Right hindlimb (tissue), 1 donor: ENCODE measurements around the gene GAB3.
"Not testable (repeated sequence)": the region's sequence is repeated elsewhere in the genome, so short reads cannot be mapped to it uniquely, and the experiment has no call there.

Experiments
- DNase-seq: peaks from one replicate; pipeline ENCODE4 v3.0.0-alpha.2; 2018

The GAB3 gene

DNA sequence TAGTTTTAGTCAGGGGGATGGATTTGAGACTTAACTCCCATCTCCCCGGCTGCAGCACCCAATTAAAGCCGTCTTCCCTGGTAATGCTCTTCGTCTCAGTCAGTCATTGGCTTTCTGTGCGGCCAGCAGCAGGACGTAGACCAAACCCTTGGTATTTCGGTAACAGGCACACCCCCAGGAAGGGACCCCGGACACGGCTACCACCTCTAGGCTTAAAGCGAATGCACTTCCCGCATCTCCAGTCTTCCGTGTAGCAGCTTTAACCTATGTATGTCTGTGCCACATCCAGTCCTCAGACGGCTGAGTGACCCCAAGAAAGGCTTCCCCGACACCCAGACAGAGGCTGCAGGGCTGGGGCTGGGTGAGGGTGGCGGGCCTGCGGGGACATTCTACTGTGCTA lies 96.0 kb downstream of the GAB3 start:
- no peak for DNase-seq

DNA sequence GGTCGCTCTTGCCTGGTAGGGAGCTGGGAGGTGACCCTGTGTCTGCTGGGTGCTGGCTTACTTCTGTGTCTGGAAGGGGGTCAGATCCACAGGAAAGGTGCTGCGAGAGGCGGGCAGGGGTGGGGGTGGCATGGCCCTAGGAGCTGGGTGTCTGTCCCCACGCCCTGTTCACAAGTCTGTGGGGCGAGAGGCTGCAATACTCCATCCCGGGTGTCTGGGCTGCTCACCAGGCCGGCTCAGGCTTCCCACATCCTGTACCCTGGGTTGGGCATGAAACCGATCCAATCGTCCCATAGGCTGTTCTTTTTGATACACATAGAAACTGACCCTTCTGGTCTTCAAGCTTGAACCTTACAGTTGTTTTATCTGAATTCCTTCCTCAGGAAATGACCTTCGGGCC lies 96.5 kb downstream of the GAB3 start:
- no peak for DNase-seq

GRCh38 chrX:154653413-154653812 lies 97.5 kb downstream of the GAB3 start, which contains the start of gene CTAG2:
TSS of gene CTAG2 (minus strand) at chrX:154653579. CDS start at chrX:154653515, 64 bp downstream.
- not testable (repeated sequence) for DNase-seq

DNA sequence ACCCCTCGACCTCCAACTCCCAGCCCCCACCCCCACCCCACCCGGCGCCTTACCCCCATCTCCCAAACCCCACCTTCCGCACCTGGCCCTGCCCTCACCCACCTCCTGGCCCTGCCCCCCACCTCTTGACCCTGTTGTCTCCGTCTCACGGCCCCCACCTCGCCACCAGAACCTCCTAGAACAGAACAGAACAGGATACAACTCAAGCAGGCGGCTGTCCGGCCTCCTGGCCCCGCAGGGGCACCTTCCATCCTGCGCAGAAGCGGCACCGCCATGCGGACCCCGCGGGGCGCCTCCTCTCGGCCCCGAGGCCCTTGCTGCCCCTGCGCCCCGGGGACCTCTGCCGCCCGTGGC lies 97.9 kb downstream of the GAB3 start:
- DNase-seq, result no peak

DNA sequence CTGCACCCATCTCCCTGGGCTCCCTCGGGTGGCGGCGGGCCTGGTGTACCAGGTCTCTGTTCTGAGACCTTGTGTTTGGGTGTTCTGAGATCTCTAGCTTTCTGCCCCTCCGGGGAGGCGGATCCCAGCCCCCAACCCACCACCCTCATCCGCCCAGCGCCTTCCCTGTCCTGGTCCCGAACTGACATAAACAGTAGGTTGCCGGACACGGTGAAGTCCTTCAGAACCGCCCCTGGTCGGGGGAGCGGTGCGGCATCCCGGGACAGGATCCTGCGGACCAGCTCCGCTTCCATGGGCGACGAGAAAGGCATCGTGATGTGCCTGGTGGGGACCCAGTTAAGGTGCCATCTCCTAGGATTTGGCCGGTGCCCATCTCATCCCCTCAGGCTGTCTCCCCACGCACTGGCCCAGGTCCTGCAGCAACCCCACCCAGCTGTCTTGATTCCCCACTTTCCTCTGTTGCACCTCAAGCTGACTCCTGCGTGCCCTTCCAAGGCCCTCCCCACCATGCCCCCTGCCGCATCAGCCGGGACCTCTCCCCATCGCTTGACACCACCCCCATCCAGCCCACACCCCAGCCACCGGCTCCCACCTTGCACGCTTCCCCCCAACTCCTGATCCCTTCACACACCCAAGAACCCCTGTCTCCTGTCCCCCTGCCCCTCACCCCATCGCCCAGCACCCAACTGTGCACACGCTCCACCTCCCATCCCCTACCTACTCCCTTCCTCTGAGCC lies 98.4 kb downstream of the GAB3 start:
- no peak for DNase-seq

- DNase-seq, result no peak
These were observed 100.7 kb downstream of the GAB3 start for GRCh38 chrX:154650221-154650510.

DNA sequence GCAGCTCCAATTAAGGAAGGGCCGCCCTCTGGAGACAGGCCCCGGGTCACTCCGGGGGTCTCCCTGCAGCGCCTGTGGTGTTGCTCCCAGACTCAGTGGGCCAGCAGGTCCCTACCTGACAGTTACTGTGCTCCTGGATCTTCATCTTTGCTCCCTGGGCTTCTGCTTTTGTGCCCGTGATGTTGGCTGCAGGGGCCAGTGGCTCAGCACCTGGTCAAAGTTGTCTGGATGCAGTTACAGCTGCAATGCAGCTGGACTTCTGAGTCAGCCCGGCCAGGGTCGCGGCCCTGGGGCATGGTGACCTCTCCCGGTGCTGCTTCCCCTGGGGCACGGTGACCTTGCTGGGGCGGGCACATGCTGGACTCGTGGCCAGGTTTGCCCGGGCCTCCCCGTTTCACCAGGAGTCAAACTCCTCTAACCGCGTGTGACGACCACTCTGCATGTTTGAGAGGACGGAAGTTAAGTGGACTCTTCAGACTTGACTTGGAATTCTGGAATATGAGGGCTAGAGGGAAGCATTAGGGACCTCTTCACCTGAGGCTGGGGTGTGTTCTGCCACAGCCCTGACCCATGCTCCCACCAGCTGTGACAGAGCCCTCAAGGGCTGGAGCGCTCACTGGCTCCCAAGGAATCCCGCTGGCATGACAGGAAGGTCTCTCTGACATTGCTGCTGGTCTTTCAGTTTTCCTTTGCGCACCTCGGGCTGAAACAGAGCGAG lies 101.2 kb downstream of the GAB3 start:
- no peak for DNase-seq

DNA sequence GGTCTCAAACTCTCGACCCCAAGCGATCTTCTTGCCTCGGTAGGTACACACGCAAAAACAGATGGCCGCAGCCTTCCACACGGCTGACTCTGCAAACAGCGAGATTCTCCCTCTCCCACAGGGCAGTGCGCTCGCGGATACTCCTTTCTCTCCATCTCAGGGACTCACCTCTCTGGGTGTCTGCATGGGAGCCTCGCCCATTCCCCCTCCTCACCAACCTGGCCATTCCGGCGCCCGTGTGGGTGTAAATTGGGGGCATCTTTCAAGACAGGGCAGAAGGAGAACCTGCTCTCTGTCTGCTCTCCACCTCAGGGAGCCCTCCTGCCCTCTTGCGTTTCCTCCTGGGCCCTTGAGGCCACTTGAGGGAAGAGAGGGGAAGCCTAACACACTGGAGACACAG lies 101.9 kb downstream of the GAB3 start:
- DNase-seq, result no peak

DNA sequence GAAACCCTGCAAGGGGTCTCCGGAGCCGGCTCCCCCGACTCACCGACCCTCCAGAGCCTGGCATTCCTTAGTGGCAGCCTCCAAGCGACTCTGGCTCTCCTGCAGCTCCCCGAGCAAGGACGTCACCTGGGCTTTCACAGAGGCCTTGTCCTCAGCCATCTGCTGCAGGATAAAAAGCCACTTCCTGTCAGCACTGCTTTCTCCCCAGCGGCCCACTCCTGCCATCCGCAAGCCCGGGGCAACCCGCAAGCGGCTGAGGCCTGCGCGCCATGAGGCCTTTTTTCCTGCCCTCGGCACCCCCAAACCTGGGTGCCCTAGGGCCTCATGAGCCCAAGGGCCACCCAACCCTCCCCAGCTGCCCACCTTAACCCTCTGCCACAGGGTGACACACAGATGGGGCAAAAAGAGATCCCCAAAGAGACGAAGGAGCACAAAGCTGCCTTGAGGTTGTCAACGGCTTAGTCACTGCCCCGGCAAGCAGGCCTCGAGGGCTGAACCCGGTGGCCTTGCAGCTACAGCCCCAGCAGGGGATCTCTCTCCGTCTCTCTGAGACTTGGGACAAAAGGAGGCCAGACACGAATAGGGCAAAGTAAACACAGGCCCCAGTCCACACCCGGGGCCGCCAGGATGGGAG lies 105.0 kb downstream of the GAB3 start:
- not testable (repeated sequence) for DNase-seq

GRCh38 chrX:154643708-154644107 lies 107.2 kb downstream of the GAB3 start:
- not testable (repeated sequence) for DNase-seq

DNA sequence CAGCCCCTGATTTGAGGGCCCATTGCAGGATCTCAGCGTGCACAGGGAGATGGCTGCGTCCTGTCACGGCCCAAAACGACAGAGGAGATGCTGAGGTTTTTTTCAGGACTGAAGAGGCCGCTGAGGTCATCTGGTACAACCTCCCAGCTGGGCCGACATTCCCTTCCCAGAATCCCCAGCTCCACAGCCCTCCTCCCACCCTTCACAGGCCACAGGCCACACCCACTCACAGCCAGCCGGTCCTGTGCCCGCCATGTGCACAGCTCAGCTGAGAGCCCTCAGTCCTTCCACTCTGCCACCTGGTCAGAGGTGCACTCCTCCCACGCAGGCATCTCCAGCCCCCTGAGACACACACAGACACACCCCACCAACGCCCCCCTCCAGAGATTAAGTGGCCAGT lies 109.1 kb downstream of the GAB3 start:
- DNase-seq, result not testable (repeated sequence)

DNA sequence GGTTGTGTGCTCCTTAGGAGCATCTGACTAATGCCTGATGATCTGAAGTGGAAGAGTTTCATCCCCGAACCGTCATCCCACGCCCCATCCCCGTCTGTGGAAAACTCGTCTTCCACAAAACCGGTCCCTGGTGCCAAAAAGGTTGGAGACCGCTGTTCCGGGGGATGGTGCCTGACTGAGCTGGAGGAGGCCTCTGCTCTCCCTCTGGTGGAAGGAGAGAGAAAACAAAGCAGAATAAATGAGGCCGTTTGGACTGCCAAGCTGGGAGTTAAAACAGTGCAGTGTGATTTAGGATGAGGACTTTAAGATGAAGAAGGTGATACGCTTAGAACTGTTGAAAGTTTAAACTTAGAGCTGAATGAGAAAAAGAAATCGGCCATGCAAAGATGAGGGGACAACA lies 117.2 kb downstream of the GAB3 start:
- not testable (repeated sequence) for DNase-seq

GRCh38 chrX:154630949-154631348 lies 119.9 kb downstream of the GAB3 start:
- DNase-seq, result not testable (repeated sequence)

DNA sequence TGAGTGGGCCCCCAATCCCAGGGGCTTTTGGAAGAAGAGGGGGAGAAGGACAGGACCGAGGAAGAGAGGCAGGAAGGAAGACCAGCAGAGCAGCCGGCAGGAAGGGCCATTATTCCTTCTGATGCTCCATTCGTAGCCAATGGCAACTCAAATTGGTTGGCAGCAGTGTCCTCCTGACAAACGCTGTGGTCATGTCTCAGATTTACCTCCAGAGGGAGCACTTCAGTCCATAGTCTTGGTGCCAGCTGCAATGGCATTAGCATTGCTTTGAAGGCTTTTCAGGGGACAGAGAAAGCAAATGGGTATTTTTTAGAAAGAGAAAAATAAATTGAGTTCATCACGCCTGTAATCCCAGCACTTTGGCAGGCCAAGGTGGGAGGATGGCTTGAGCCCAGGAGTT lies 121.9 kb downstream of the GAB3 start:
- not testable (repeated sequence) for DNase-seq
